GM23338 (cell line): ENCODE data around the gene MAGOHB. TPM values are rescaled to one million over a fixed set of nuclear protein-coding genes. Genes with fewer than 3 reads are reported as not detected.

Source experiments
- ATAC-seq: fragments of 200-7000 bp; cut with Tn5 transposase; 3 replicates; pipeline ENCODE4 v1.9.1; 2020
- DNase-seq: peaks from one replicate; pipeline ENCODE4 v3.0.0-alpha.2; 2015; ENCODE audit warnings: low spot score
- H2AFZ ChIP-seq: fragments of 200-600 bp; sonication (generic); 2 replicates; pipeline ENCODE4 v1.8.0; 2016; ENCODE audit warnings: antibody characterized with exemption, mild to moderate bottlenecking, moderate library complexity
- H3F3A ChIP-seq: fragments of 200-600 bp; sonication (generic); replicated peaks from 2 replicates; pipeline ENCODE4 v1.8.0; 2017; ENCODE audit warnings: antibody characterized with exemption, mixed run types, low read depth
- H3K27ac ChIP-seq: fragments of 200-600 bp; sonication (generic); 2 replicates; pipeline ENCODE4 v1.6.1; 2016; ENCODE audit warnings: low read depth
- H3K27me3 ChIP-seq: fragments of 200-600 bp; sonication (generic); 2 replicates; pipeline ENCODE4 v1.8.0; 2016; ENCODE audit warnings: mild to moderate bottlenecking, mixed run types, moderate library complexity; ENCODE audit not compliant: insufficient read depth
- H3K36me3 ChIP-seq: fragments of 200-600 bp; sonication (generic); 2 replicates; pipeline ENCODE4 v1.8.0; 2016; ENCODE audit warnings: mild to moderate bottlenecking; ENCODE audit not compliant: insufficient read depth
- H3K4me1 ChIP-seq: fragments of 200-600 bp; sonication (generic); 2 replicates; pipeline ENCODE4 v1.8.0; 2016; ENCODE audit warnings: mild to moderate bottlenecking, moderate library complexity; ENCODE audit not compliant: insufficient read depth
- H3K4me2 ChIP-seq: fragments of 200-600 bp; sonication (generic); 2 replicates; pipeline ENCODE4 v1.7.1; 2017; ENCODE audit warnings: mixed run types
- H3K4me3 ChIP-seq: fragments of 200-600 bp; sonication (generic); 2 replicates; pipeline ENCODE4 v1.6.1; 2016; ENCODE audit warnings: mixed run types
- H3K79me2 ChIP-seq: fragments of 200-600 bp; sonication (generic); replicated peaks from 2 replicates; pipeline ENCODE4 v1.8.0; 2017; ENCODE audit warnings: mild to moderate bottlenecking; ENCODE audit not compliant: insufficient read depth
- H3K9me2 ChIP-seq: fragments of 200-600 bp; sonication (generic); 2 replicates; pipeline ENCODE4 v1.8.0; 2017; ENCODE audit not compliant: insufficient read depth
- H4K20me1 ChIP-seq: fragments of 200-600 bp; sonication (generic); replicated peaks from 2 replicates; pipeline ENCODE4 v1.8.0; 2017; ENCODE audit warnings: mild to moderate bottlenecking; ENCODE audit not compliant: insufficient read depth
- H3K27ac Mint-ChIP-seq: 2 replicates; pipeline ENCODE4 v1.8.0; 2020; ENCODE audit warnings: inconsistent platforms, mild to moderate bottlenecking, moderate library complexity, mixed read lengths
- H3K27me3 Mint-ChIP-seq: 3 replicates; pipeline ENCODE4 v1.8.0; 2022; ENCODE audit warnings: low read depth, mild to moderate bottlenecking, moderate library complexity, mixed read lengths, inconsistent platforms; ENCODE audit not compliant: insufficient read depth, poor library complexity
- H3K36me3 Mint-ChIP-seq: 3 replicates; pipeline ENCODE4 v1.8.0; 2021; ENCODE audit warnings: low read depth, mild to moderate bottlenecking, inconsistent platforms, moderate library complexity, mixed read lengths
- H3K4me1 Mint-ChIP-seq: 3 replicates; pipeline ENCODE4 v1.8.0; 2020; ENCODE audit warnings: mild to moderate bottlenecking, inconsistent platforms, mixed read lengths
- H3K4me3 Mint-ChIP-seq: 3 replicates; pipeline ENCODE4 v1.8.0; 2021; ENCODE audit warnings: moderate library complexity, mild to moderate bottlenecking, inconsistent platforms, mixed read lengths
- H3K9me3 Mint-ChIP-seq: 3 replicates; pipeline ENCODE4 v1.8.0; 2020; ENCODE audit warnings: moderate library complexity, mild to moderate bottlenecking, inconsistent platforms, mixed read lengths
- ETS1 ChIP-seq: IDR thresholded peaks from 2 replicates; pipeline ENCODE4 v1.6.1; 2016; ENCODE audit warnings: antibody characterized with exemption
- EZH2 ChIP-seq: fragments of 200-600 bp; sonication (generic); IDR thresholded peaks from one replicate; pipeline ENCODE4 v1.8.0; 2017; ENCODE audit warnings: antibody characterized with exemption, mild to moderate bottlenecking, low read depth; ENCODE audit not compliant: unreplicated experiment
- EZH2phosphoT487 ChIP-seq: fragments of 200-600 bp; sonication (generic); IDR thresholded peaks from one replicate; pipeline ENCODE4 v1.8.1; 2018; ENCODE audit warnings: antibody characterized with exemption; ENCODE audit not compliant: unreplicated experiment
- JUNB ChIP-seq: IDR thresholded peaks from one replicate; pipeline ENCODE4 v1.6.1; 2016; ENCODE audit warnings: antibody characterized with exemption; ENCODE audit not compliant: unreplicated experiment
- REST ChIP-seq: IDR thresholded peaks from one replicate; pipeline ENCODE4 v1.6.1; 2018; ENCODE audit warnings: antibody characterized with exemption; ENCODE audit not compliant: unreplicated experiment
- ZNF114 ChIP-seq: fragments of 250-450 bp; sonication (Bioruptor Pico); IDR thresholded peaks from 2 replicates; pipeline ENCODE4 v1.5.0; 2020; ENCODE audit warnings: mild to moderate bottlenecking, moderate library complexity
- ZNF331 ChIP-seq: fragments of 250-450 bp; sonication (Bioruptor Pico); IDR thresholded peaks from 2 replicates; pipeline ENCODE4 v1.5.0; 2020; ENCODE audit warnings: low read depth, mild to moderate bottlenecking, moderate library complexity
- polyA plus RNA-seq: library from polyadenylated mRNA; unstranded; fragments of >200 nt; fragmentation: Nextera tagmentation; extraction: Ambion mirVana; gene quantifications from 2 replicates; pipeline ENCODE4 v1.2.1, GENCODE V29; 2016
- total RNA-seq: library from RNA; depleted of rRNA; stranded (reverse); fragments of >200 nt; shearing (Covaris generic); gene quantifications from 2 replicates; pipeline ENCODE4 v1.2.3, GENCODE V29; 2014
- TF ChIP-seq, protein P1 (sequence below), 2 experiments: fragments of 200-600 bp in 1 of 2; sonication (generic) in 1 of 2; conservative IDR thresholded peaks; 2 replicates each; pipeline versions ENCODE4 v1.5.1 to v1.6.1; 2016 to 2017; ENCODE audit warnings: antibody characterized with exemption in 2 of 2, low read depth in 2 of 2, mild to moderate bottlenecking in 2 of 2, moderate library complexity in 1 of 2

The MAGOHB gene
- total and polyA plus RNA-seq, 2 experiments from 2014 or later = 38.5 to 175 TPM

DNA sequence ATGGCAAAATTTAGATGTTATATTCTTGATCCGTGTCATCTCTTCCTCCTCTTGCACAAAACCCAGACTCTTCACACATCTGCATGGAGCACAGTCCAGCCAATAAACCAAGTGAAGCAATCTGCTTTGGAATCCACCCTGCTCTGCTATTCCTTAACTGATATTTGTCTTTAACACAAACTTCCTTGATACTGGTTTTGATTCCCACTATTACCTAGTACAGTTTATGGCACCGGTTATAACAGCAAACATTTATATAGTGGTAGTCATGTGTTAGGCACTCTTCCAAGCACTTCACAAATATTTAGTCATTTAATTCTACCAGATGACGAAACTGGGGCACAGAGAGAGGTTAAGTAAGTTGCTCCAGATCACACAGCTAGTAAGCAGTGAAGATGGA lies 47.9 kb upstream of the MAGOHB start:
- no peak overlapping the region for H3K4me3 ChIP-seq
- Mint-ChIP-seq H3K4me3 (no peak overlapping the region), H3K36me3 (peaks cover 12% of the 10 kb centered on the region; the same call in 2 of the 3 replicates), H3K9me3 (peaks cover 22% of the 10 kb centered on the region), H3K4me1 (no peaks in the 10 kb centered on the region), H3K27ac (no peak overlapping the region), H3K27me3 (no peaks in the 10 kb centered on the region)
- DNase-seq (no peak), ATAC-seq (no peak)
- H3K36me3 ChIP-seq = peaks cover 15% of the 10 kb centered on the region
- no peak overlapping the region for H3K4me2 ChIP-seq
- no peaks in the 10 kb centered on the region for H4K20me1 ChIP-seq
- no peaks in the 10 kb centered on the region for H3K9me2 ChIP-seq
- H3K27ac ChIP-seq = no peak overlapping the region
- TF ChIP-seq ZNF331 (no peak), ZNF114 (no peak), EZH2phosphoT487 (no peak), JUNB (no peak), ETS1 (no peak), EZH2 (no peak), REST (no peak)
- TF ChIP-seq, protein P1, sequence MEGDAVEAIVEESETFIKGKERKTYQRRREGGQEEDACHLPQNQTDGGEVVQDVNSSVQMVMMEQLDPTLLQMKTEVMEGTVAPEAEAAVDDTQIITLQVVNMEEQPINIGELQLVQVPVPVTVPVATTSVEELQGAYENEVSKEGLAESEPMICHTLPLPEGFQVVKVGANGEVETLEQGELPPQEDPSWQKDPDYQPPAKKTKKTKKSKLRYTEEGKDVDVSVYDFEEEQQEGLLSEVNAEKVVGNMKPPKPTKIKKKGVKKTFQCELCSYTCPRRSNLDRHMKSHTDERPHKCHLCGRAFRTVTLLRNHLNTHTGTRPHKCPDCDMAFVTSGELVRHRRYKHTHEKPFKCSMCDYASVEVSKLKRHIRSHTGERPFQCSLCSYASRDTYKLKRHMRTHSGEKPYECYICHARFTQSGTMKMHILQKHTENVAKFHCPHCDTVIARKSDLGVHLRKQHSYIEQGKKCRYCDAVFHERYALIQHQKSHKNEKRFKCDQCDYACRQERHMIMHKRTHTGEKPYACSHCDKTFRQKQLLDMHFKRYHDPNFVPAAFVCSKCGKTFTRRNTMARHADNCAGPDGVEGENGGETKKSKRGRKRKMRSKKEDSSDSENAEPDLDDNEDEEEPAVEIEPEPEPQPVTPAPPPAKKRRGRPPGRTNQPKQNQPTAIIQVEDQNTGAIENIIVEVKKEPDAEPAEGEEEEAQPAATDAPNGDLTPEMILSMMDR (conservative IDR thresholded peaks at IDR 0.05; ENCODE audit: low read depth in 2 of 2) = no peak
- H3K27me3 ChIP-seq = no peaks in the 10 kb centered on the region
- H3F3A ChIP-seq = no peaks in the 10 kb centered on the region
- no peaks in the 10 kb centered on the region for H3K79me2 ChIP-seq
- H2AFZ ChIP-seq = no peak overlapping the region
- H3K4me1 ChIP-seq = no peaks in the 10 kb centered on the region

GRCh38 chr12:10654003-10654402 lies 40.6 kb upstream of the MAGOHB start:
- TF ChIP-seq ZNF331 = no peak
- TF ChIP-seq JUNB = no peak
- TF ChIP-seq EZH2phosphoT487 = no peak
- Mint-ChIP-seq H3K27ac (no peak overlapping the region), H3K4me3 (no peak overlapping the region), H3K9me3 (peaks cover 44% of the 10 kb centered on the region), H3K36me3 (peaks cover 22% of the 10 kb centered on the region; the same call in 2 of the 3 replicates), H3K27me3 (peaks cover 2% of the 10 kb centered on the region), H3K4me1 (no peaks in the 10 kb centered on the region)
- ATAC-seq (no peak), DNase-seq (no peak)
- Histone ChIP-seq H4K20me1 (no peaks in the 10 kb centered on the region), H3F3A (no peaks in the 10 kb centered on the region), H3K27ac (no peak overlapping the region), H2AFZ (no peak overlapping the region), H3K4me2 (no peak overlapping the region), H3K36me3 (peaks cover 21% of the 10 kb centered on the region), H3K4me3 (no peak overlapping the region), H3K9me2 (no peaks in the 10 kb centered on the region), H3K27me3 (no peaks in the 10 kb centered on the region), H3K79me2 (no peaks in the 10 kb centered on the region), H3K4me1 (no peaks in the 10 kb centered on the region)
